ENCODE data around the gene GNG8.

GRCh38 chr19:46600384-46601317 is 35.4 kb downstream of the GNG8 start:
- TF ChIP-seq CTCF (IDR thresholded peaks at IDR 0.05) (no peak), ZFX (IDR thresholded peaks at IDR 0.05; ENCODE audit: borderline replicate concordance) (no peak)

Measured in 22Rv1 (cell line).